ENCODE results near the gene TEX28. TPM values are rescaled to one million over a fixed set of nuclear protein-coding genes. Genes with fewer than 3 reads are reported as not detected.
"Not testable (repeated sequence)": the region's sequence is repeated elsewhere in the genome, so short reads cannot be mapped to it uniquely, and the experiment has no call there.

Gene TEX28
- total RNA-seq (2014; rRNA removed; shearing (Covaris generic)) = not detected in 2 replicates

- H3K9me3 ChIP-seq (replicated peaks) = no peaks in the 10 kb centered on the region
- no peak within 1 kb of the TSS for H3K27ac ChIP-seq
- H3K4me3 ChIP-seq = no peak within 1 kb of the TSS
- H3K27me3 ChIP-seq = no peaks in the 10 kb centered on the region
- DNase-seq = no peak
- no peaks in the 10 kb centered on the region for H3K4me1 ChIP-seq
- no peaks in the 10 kb centered on the region for H3K36me3 ChIP-seq
Measured at GRCh38 chrX:154294791-154295574, at the start of gene TEX28. TEX28 (minus strand) TSS chrX:154295124; CDS start chrX:154292117, 3,007 bp downstream.

GRCh38 chrX:154343620-154344019, 48.7 kb upstream of the TEX28 start:
- DNase-seq, H3K36me3 ChIP-seq: not testable (repeated sequence)

GRCh38 chrX:154343063-154343462, 48.1 kb upstream of the TEX28 start:
- DNase-seq; H3K4me1 ChIP-seq; H3K36me3 ChIP-seq; H3K27ac ChIP-seq; H3K4me3 ChIP-seq; H3K9me3 ChIP-seq (replicated peaks); H3K27me3 ChIP-seq: not testable (repeated sequence)

More at GRCh38 chrX:154343620-154344019, 48.7 kb upstream of the TEX28 start:
- H3K4me1 ChIP-seq; H3K4me3 ChIP-seq; H3K27me3 ChIP-seq; H3K27ac ChIP-seq; H3K9me3 ChIP-seq (replicated peaks): not testable (repeated sequence)

- not testable (repeated sequence) for H3K27ac ChIP-seq; H3K27me3 ChIP-seq; H3K4me1 ChIP-seq; H3K36me3 ChIP-seq; H3K4me3 ChIP-seq; DNase-seq; H3K9me3 ChIP-seq (replicated peaks)
Measured at GRCh38 chrX:154341399-154342298, 46.7 kb upstream of the TEX28 start.

- H3K27me3 ChIP-seq = no peaks in the 10 kb centered on the region
- no peak for DNase-seq
- H3K4me3 ChIP-seq = no peak overlapping the region
- no peaks in the 10 kb centered on the region for H3K36me3 ChIP-seq
- H3K9me3 ChIP-seq (replicated peaks) = no peaks in the 10 kb centered on the region
- H3K4me1 ChIP-seq = no peaks in the 10 kb centered on the region
- H3K27ac ChIP-seq = no peak overlapping the region
Measured at GRCh38 chrX:154334496-154334895, 39.6 kb upstream of the TEX28 start.

GRCh38 chrX:154333837-154334271, 38.9 kb upstream of the TEX28 start:
- Histone ChIP-seq H3K27ac (no peak overlapping the region), H3K36me3 (no peaks in the 10 kb centered on the region), H3K27me3 (no peaks in the 10 kb centered on the region), H3K9me3 (replicated peaks) (no peaks in the 10 kb centered on the region), H3K4me3 (no peak overlapping the region), H3K4me1 (no peaks in the 10 kb centered on the region)
- no peak for DNase-seq

GRCh38 chrX:154333116-154333515, 38.2 kb upstream of the TEX28 start:
- Histone ChIP-seq H3K27ac (no peak overlapping the region), H3K4me1 (no peaks in the 10 kb centered on the region), H3K4me3 (no peak overlapping the region), H3K9me3 (replicated peaks) (no peaks in the 10 kb centered on the region), H3K27me3 (no peaks in the 10 kb centered on the region), H3K36me3 (no peaks in the 10 kb centered on the region)
- no peak for DNase-seq

GRCh38 chrX:154332561-154332960, 37.6 kb upstream of the TEX28 start:
- Histone ChIP-seq H3K9me3 (replicated peaks) (no peaks in the 10 kb centered on the region), H3K4me1 (no peaks in the 10 kb centered on the region), H3K27me3 (no peaks in the 10 kb centered on the region), H3K4me3 (no peak overlapping the region), H3K27ac (no peak overlapping the region), H3K36me3 (no peaks in the 10 kb centered on the region)
- no peak for DNase-seq

GRCh38 chrX:154329294-154329693, 34.4 kb upstream of the TEX28 start:
- H3K4me3 ChIP-seq = no peak overlapping the region
- H3K4me1 ChIP-seq = peaks cover 7% of the 10 kb centered on the region
- DNase-seq = no peak

GRCh38 chrX:154328646-154329045, 33.7 kb upstream of the TEX28 start:
- no peak overlapping the region for H3K4me3 ChIP-seq
- no peaks in the 10 kb centered on the region for H3K9me3 ChIP-seq (replicated peaks)
- DNase-seq = no peak
- H3K4me1 ChIP-seq = peaks cover 7% of the 10 kb centered on the region
- peaks cover 7% of the 10 kb centered on the region; the same call in 1 of the 2 replicates for H3K27me3 ChIP-seq
- no peak overlapping the region for H3K27ac ChIP-seq
- no peaks in the 10 kb centered on the region for H3K36me3 ChIP-seq

More at GRCh38 chrX:154329294-154329693, 34.4 kb upstream of the TEX28 start:
- H3K27me3 ChIP-seq = peaks cover 7% of the 10 kb centered on the region; the same call in 1 of the 2 replicates
- H3K9me3 ChIP-seq (replicated peaks) = no peaks in the 10 kb centered on the region
- no peak overlapping the region for H3K27ac ChIP-seq
- H3K36me3 ChIP-seq = no peaks in the 10 kb centered on the region

- Histone ChIP-seq H3K27ac (no peak overlapping the region), H3K4me3 (no peak overlapping the region), H3K4me1 (peaks cover 7% of the 10 kb centered on the region), H3K9me3 (replicated peaks) (no peaks in the 10 kb centered on the region), H3K36me3 (no peaks in the 10 kb centered on the region), H3K27me3 (peaks cover 7% of the 10 kb centered on the region; the same call in 1 of the 2 replicates)
- DNase-seq = no peak
Measured at GRCh38 chrX:154327038-154327820, 32.3 kb upstream of the TEX28 start.

GRCh38 chrX:154325541-154325940, 30.6 kb upstream of the TEX28 start:
- DNase-seq = peak; percentile 28 to 63
- no peaks in the 10 kb centered on the region for H3K36me3 ChIP-seq
- no peak overlapping the region for H3K4me3 ChIP-seq
- no peak overlapping the region for H3K27ac ChIP-seq
- peaks cover 7% of the 10 kb centered on the region for H3K4me1 ChIP-seq
- peaks cover 7% of the 10 kb centered on the region; the same call in 1 of the 2 replicates for H3K27me3 ChIP-seq
- H3K9me3 ChIP-seq (replicated peaks) = no peaks in the 10 kb centered on the region

- DNase-seq = no peak
- H3K4me3 ChIP-seq = no peak overlapping the region
- peaks cover 7% of the 10 kb centered on the region for H3K4me1 ChIP-seq
- H3K27ac ChIP-seq = no peak overlapping the region
- H3K36me3 ChIP-seq = no peaks in the 10 kb centered on the region
- H3K9me3 ChIP-seq (replicated peaks) = no peaks in the 10 kb centered on the region
- H3K27me3 ChIP-seq = peaks cover 7% of the 10 kb centered on the region; the same call in 1 of the 2 replicates
Measured at GRCh38 chrX:154323537-154323936, 28.6 kb upstream of the TEX28 start.

GRCh38 chrX:154322890-154323289, 28.0 kb upstream of the TEX28 start:
- DNase-seq = no peak
- Histone ChIP-seq H3K27ac (no peak overlapping the region), H3K4me1 (peaks cover 7% of the 10 kb centered on the region), H3K9me3 (replicated peaks) (no peaks in the 10 kb centered on the region), H3K27me3 (peaks cover 7% of the 10 kb centered on the region; the same call in 1 of the 2 replicates), H3K4me3 (no peak overlapping the region), H3K36me3 (no peaks in the 10 kb centered on the region)

Measured in SJCRH30 (cell line).